GM12878 (cell line): Measurements from ENCODE around the gene CAMK1.

ENCODE experiments used
- ATF2 ChIP-seq: IDR thresholded peaks from 2 replicates; pipeline ENCODE4 v1.6.1; 2012; ENCODE audit warnings: low read length, inconsistent platforms
- BCL3 ChIP-seq: IDR thresholded peaks from 2 replicates; pipeline ENCODE4 v1.6.1; 2011; ENCODE audit warnings: borderline replicate concordance, low read depth, mild to moderate bottlenecking, moderate library complexity, low read length; ENCODE audit not compliant: insufficient read depth, poor library complexity, severe bottlenecking
- BRCA1 ChIP-seq: IDR thresholded peaks from 2 replicates; pipeline ENCODE4 v1.6.1; 2011; ENCODE audit warnings: low read depth, low read length, improper control_type of control experiment
- CTCF ChIP-seq, 3 experiments: IDR thresholded peaks in 2 of 3; conservative IDR thresholded peaks in 1 of 3; 2 replicates each; pipeline ENCODE4 v1.5.1; 2011; ENCODE audit warnings: low read depth in 3 of 3, low read length in 3 of 3, mild to moderate bottlenecking in 3 of 3, control low read depth in 2 of 3, moderate library complexity in 2 of 3, inconsistent platforms in 1 of 3, mixed read lengths in 1 of 3; ENCODE audit not compliant: control insufficient read depth in 2 of 3, insufficient read depth in 1 of 3; ENCODE audit errors: extremely low read depth in 1 of 3
- HDAC2 ChIP-seq: fragments of 200-600 bp; sonication (generic); IDR thresholded peaks from 2 replicates; pipeline ENCODE4 v1.6.1; 2017
- KDM1A ChIP-seq: fragments of 200-600 bp; sonication (generic); IDR thresholded peaks from 2 replicates; pipeline ENCODE4 v1.6.1; 2016; ENCODE audit warnings: borderline replicate concordance
- NRF1 ChIP-seq: conservative IDR thresholded peaks from 2 replicates; pipeline ENCODE4 v1.6.1; 2011; ENCODE audit warnings: mild to moderate bottlenecking, low read depth, low read length, improper control_type of control experiment
- POLR2A ChIP-seq: IDR thresholded peaks from 2 replicates; pipeline ENCODE4 v1.6.1; 2011; ENCODE audit warnings: low read depth, mild to moderate bottlenecking, low read length

- TF ChIP-seq POLR2A (no peak), ATF2 (no peak), NRF1 (no peak), HDAC2 (no peak), CTCF (IDR thresholded peaks at IDR 0.05 in 2 of 3, conservative IDR thresholded peaks at IDR 0.05 in 1 of 3; ENCODE audit: control insufficient read depth in 2 of 3, extremely low read depth in 1 of 3, insufficient read depth in 1 of 3, low read depth in 3 of 3, low read length in 3 of 3) (no peak), KDM1A (no peak), BCL3 (no peak), BRCA1 (no peak)
These were observed 48.1 kb downstream of the CAMK1 start for GRCh38 chr3:9721700-9722060.
